SK-N-SH treated with all-trans-retinoic acid at 6 μM for 48 hours (cell line): Measurements from ENCODE around the gene GALNT6.

Source experiments
- ARNTL ChIP-seq: fragments of 450-650 bp; formaldehyde crosslinking; IDR thresholded peaks from 2 replicates; pipeline ENCODE4 v1.5.0; 2020; ENCODE audit warnings: low read depth, mild to moderate bottlenecking, moderate library complexity, borderline replicate concordance
- ESRRG ChIP-seq: fragments of 250-450 bp; sonication (Bioruptor Pico); IDR thresholded peaks from 2 replicates; pipeline ENCODE4 v1.6.1; 2021; ENCODE audit warnings: mild to moderate bottlenecking
- POU6F1 ChIP-seq: fragments of 250-450 bp; sonication (Bioruptor Pico); IDR thresholded peaks from 2 replicates; pipeline ENCODE4 v1.8.0; 2021; ENCODE audit warnings: low read depth, mild to moderate bottlenecking, moderate library complexity, borderline replicate concordance
- RARB ChIP-seq: fragments of 250-450 bp; sonication (Bioruptor Pico); IDR thresholded peaks from 2 replicates; pipeline ENCODE4 v1.8.0; 2021; ENCODE audit warnings: mild to moderate bottlenecking, moderate library complexity
- ZNF565 ChIP-seq: fragments of 450-650 bp; formaldehyde crosslinking; conservative IDR thresholded peaks from 2 replicates; pipeline ENCODE4 v1.5.0; 2020; ENCODE audit warnings: low read depth, mild to moderate bottlenecking, moderate library complexity
- ZNF8 ChIP-seq: fragments of 450-650 bp; formaldehyde crosslinking; IDR thresholded peaks from 2 replicates; pipeline ENCODE4 v1.5.0; 2020; ENCODE audit warnings: mild to moderate bottlenecking, moderate library complexity

DNA sequence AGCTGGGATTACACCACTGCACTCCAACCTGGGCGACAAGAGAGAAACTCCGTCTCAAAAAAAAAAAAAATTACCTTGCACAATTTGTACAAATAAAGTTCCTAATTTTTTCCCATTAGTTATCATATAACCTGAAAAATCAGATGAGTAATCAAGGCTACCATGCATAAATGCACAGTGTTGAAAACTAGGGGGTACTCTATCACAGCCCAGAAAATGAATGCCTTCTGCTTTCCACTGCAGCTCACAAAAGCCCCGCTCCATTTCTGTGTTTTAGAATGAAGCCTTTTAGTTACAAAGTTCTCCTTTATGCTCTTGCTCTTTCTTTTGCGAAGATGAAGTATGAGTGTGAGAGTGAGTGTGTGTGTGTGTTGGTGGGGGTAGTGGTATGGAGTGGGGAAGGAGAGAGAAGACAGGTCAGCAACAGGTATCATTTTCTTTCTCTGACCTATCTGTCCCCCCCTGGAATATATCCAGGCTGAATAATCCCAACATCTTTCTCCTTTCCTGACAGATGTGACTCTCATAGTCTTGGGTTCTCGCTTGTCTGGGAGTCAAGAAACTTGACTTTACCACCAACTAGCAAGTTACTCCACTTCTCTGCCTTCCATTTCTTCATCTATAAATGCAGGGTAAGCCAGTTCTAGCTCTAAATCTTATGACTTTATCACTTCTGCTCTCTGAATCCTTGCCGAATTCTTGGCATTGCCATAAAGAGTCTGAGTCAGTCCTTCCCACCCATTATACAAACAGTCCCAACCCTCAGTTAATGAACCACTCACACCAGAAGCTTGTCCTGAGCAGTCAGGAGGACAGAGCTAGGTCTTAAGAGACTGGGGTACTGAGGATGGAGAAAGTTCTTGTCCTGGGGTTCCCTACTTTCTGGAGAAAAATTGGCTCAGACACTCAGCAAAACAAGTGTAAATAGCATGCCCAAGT is 83.3 kb downstream of the GALNT6 start:
- TF ChIP-seq RARB (no peak), ESRRG (CRISPR knock-in tag) (no peak), ZNF8 (no peak), ARNTL (CRISPR knock-in tag) (no peak), POU6F1 (CRISPR knock-in tag) (no peak), ZNF565 (CRISPR knock-in tag) (no peak)
